GM12878 (cell line): Measurements from ENCODE around the gene GPR146. TPM values are rescaled to one million over a fixed set of nuclear protein-coding genes. Genes with fewer than 3 reads are reported as not detected.

Source experiments
- ATAC-seq: fragments of 200-7000 bp; cut with Tn5 transposase; 3 replicates; pipeline ENCODE4 v1.9.1; 2020; ENCODE audit warnings: mild to moderate bottlenecking, moderate library complexity
- BruUV-seq: library from RNA; stranded (reverse); fragments of 400-500 nt; replicated peaks from 2 replicates; lab custom pipeline; 2021; lab: Mats Ljungman, UMichigan
- CTCF ChIA-PET: fragments of 300-600 bp; sonication (Branson Sonifier 250); formaldehyde crosslinking; extraction: SDS; loops from one replicate; lab custom pipeline; 2021; ENCODE audit warnings: inconsistent platforms; lab: Yijun Ruan, JAX
- POLR2A ChIA-PET: fragments of 350-600 bp; formaldehyde crosslinking; extraction: SDS; loops from one replicate; lab custom pipeline; 2021; ENCODE audit warnings: inconsistent platforms; lab: Charles Lee
- RAD21 ChIA-PET: fragments of 300-600 bp; sonication (Branson Sonifier 250); formaldehyde crosslinking; loops from one replicate; lab custom pipeline; 2023; ENCODE audit warnings: antibody characterized with exemption; ENCODE audit not compliant: unreplicated experiment; lab: Charles Lee
- SMC1A ChIA-PET: fragments of 300-600 bp; sonication (Branson Sonifier 250); formaldehyde crosslinking; loops from one replicate; lab custom pipeline; 2023; ENCODE audit not compliant: unreplicated experiment, uncharacterized antibody; lab: Charles Lee
- DNase-seq: peaks from one replicate; pipeline ENCODE4 v3.0.0-alpha.2; 2011; ENCODE audit warnings: low read depth, low spot score
- FAIRE-seq: peaks from 3 replicates; lab custom pipeline; 2011; peaks lifted over from hg19 to GRCh38; lab: Jason Lieb, UNC
- H2AFZ ChIP-seq: 2 replicates; pipeline ENCODE4 v1.6.0; 2011; ENCODE audit warnings: low read depth, low read length, control low read depth; ENCODE audit not compliant: control insufficient read depth
- H3K27ac ChIP-seq: 2 replicates; pipeline ENCODE4 v1.5.1; 2011; ENCODE audit warnings: control low read depth; ENCODE audit not compliant: control insufficient read depth, insufficient read depth
- H3K27me3 ChIP-seq, 2 experiments: replicated peaks in 1 of 2; 2 replicates each; pipeline versions ENCODE4 v1.6.0 to v1.6.1; 2011; ENCODE audit warnings: low read length in 1 of 2; ENCODE audit not compliant: control insufficient read depth in 2 of 2, insufficient read depth in 2 of 2
- H3K36me3 ChIP-seq, 2 experiments: 2 replicates each; pipeline ENCODE4 v1.5.1; 2011; ENCODE audit warnings: low read length in 1 of 2; ENCODE audit not compliant: control insufficient read depth in 2 of 2, insufficient read depth in 2 of 2
- H3K4me1 ChIP-seq: 2 replicates; pipeline ENCODE4 v1.6.1; 2011; ENCODE audit warnings: mild to moderate bottlenecking, low read length, moderate library complexity, mixed read lengths; ENCODE audit not compliant: control insufficient read depth, insufficient read depth
- H3K4me2 ChIP-seq: 2 replicates; pipeline ENCODE4 v1.6.0; 2011; ENCODE audit warnings: control low read depth; ENCODE audit not compliant: control insufficient read depth, insufficient read depth
- H3K4me3 ChIP-seq: fragments of 200-600 bp; sonication (generic); 2 replicates; pipeline ENCODE4 v1.5.1; 2016
- H3K79me2 ChIP-seq: 2 replicates; pipeline ENCODE4 v1.6.0; 2011; ENCODE audit warnings: low read length; ENCODE audit not compliant: control insufficient read depth, insufficient read depth
- H3K9ac ChIP-seq: 2 replicates; pipeline ENCODE4 v1.8.0; 2011; ENCODE audit warnings: low read length, control low read depth, mixed read lengths; ENCODE audit not compliant: control insufficient read depth, insufficient read depth
- H3K9me3 ChIP-seq: replicated peaks from 3 replicates; pipeline ENCODE4 v1.5.1; 2011; ENCODE audit warnings: mild to moderate bottlenecking, low read length; ENCODE audit not compliant: control insufficient read depth, insufficient read depth
- H4K20me1 ChIP-seq: 2 replicates; pipeline ENCODE4 v1.6.0; 2011; ENCODE audit not compliant: control insufficient read depth, insufficient read depth
- BHLHE40 ChIP-seq, 2 experiments: fragments of 450-650 bp in 1 of 2; IDR thresholded peaks; 2 replicates each; pipeline ENCODE4 v1.6.1; 2011 to 2017; ENCODE audit warnings: low read depth in 2 of 2, borderline replicate concordance in 1 of 2, improper control_type of control experiment in 1 of 2, low read length in 1 of 2, mild to moderate bottlenecking in 1 of 2
- MAX ChIP-seq: IDR thresholded peaks from 2 replicates; pipeline ENCODE4 v1.6.1; 2012; ENCODE audit warnings: low read depth, low read length, improper control_type of control experiment
- MEF2A ChIP-seq: IDR thresholded peaks from 2 replicates; pipeline ENCODE4 v1.6.1; 2011; ENCODE audit warnings: low read depth, mild to moderate bottlenecking, low read length, moderate library complexity; ENCODE audit not compliant: insufficient read depth
- TAF1 ChIP-seq: IDR thresholded peaks from 2 replicates; pipeline ENCODE4 v1.6.1; 2011; ENCODE audit warnings: mild to moderate bottlenecking, low read depth, low read length, borderline replicate concordance
- WGBS: methylation state at CpG from one replicate; pipeline ENCODE4 v1.1.6; 2016; ENCODE audit warnings: low lambda C conversion rate; ENCODE audit not compliant: insufficient replicate concordance, insufficient coverage; ENCODE audit errors: missing lambda C conversion rate; 5-methylcytosine and 5-hydroxymethylcytosine counted together
- in situ Hi-C: fragments of 300-500 bp; cut with MboI; formaldehyde crosslinking; loops from 9 replicates; pipeline ENCODE4 v1.14.3; 2018; ENCODE audit warnings: mixed read lengths
- intact Hi-C: fragments of 100-400 bp; cut with micrococcal nuclease; formaldehyde crosslinking; loops from one replicate; pipeline ENCODE4 v1.14.2; 2022; ENCODE audit not compliant: unreplicated experiment
- polyA plus RNA-seq, 11 experiments: library from polyadenylated mRNA; depleted of rRNA in 4 of 11; unstranded in 6 of 11; stranded (reverse) in 5 of 11; fragments of >200 nt; fragmentation: Nextera tagmentation in 4 of 11; fragmentation: Illumina TruSeq in 1 of 11; extraction: Ambion mirVana in 4 of 11; extraction: Trizol in 1 of 11; gene quantifications; 1 replicate in 1 of 11; 2 replicates in 10 of 11; pipeline versions ENCODE4 v1.2.1 to v1.2.3, GENCODE V29; 2011 to 2016; ENCODE audit warnings: inconsistent platforms in 2 of 11, missing spikeins in 2 of 11, low read depth in 1 of 11
- total RNA-seq, 4 experiments: library from RNA; depleted of rRNA in 3 of 4; stranded (reverse); fragments of >200 nt in 3 of 4; fragmentation: Illumina TruSeq in 1 of 4; extraction: Trizol in 1 of 4; gene quantifications; 2 replicates each; pipeline versions ENCODE4 v1.2.1 to v1.2.3, GENCODE V29; 2013 to 2021
- TF ChIP-seq, protein P1 (sequence below): fragments of 450-650 bp; IDR thresholded peaks from 2 replicates; pipeline ENCODE4 v1.6.1; 2016; ENCODE audit warnings: mild to moderate bottlenecking

GPR146 gene
- total and polyA plus RNA-seq, 10 of the 15 experiments (the other 5 are each of a cell fraction or from before 2014, with no cell fraction given), result 0.19 to 12.0 (median 0.54) TPM; not detected in 2

DNA sequence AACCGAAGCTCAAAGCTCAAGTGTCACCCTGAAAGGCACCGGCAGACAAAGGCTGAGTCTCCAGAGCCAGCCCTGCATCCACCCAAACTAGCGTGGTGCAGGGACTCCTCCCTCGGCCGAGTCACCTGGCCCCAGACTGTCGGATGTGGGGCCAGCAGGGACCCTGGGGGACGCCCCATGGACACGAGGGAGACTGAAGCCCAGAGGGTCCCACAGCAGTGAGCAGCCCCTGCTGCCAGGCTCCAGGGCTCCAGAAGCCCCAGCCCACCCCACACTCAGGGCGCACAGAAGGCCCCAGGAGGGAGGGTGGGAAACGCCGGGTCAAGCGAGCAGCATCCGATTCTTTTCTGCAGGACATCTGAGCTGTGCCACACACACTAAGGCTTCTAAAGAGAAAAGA, 20.2 kb downstream of the GPR146 start (continued):
- TF ChIP-seq TAF1 (no peak), MAX (no peak)
- TF ChIP-seq, all 136 proteins: peak for 0

DNA sequence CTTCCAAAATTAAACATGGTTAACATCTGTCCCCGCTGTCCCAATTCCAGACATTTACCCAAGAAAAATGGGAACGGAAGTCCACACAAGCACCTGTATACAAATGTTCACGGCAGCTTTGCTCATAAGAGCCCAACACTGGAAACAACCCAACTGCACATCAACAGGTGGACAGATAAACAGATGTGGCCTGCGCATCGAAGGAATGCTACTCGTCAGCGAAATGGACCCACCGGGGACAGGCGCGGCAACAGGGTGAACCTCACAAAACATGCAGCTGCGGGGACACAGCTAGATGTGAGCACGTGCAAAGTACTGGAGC, 20.9 kb downstream of the GPR146 start:
- Histone ChIP-seq H2AFZ (no peak overlapping the region), H3K4me3 (peak overlapping the region; percentile 51; the same call in 1 of the 2 replicates), H3K4me2 (peak overlapping the region; percentile 70), H3K4me1 (peaks cover 29% of the 10 kb centered on the region), H3K27me3 (no peaks in the 10 kb centered on the region), H4K20me1 (no peaks in the 10 kb centered on the region), H3K9me3 (no peaks in the 10 kb centered on the region; the same call in 2 of the 3 replicates), H3K79me2 (peaks cover 11% of the 10 kb centered on the region), H3K27ac (no peak overlapping the region), H3K9ac (no peak overlapping the region; the same call in 1 of the 2 replicates), H3K36me3 (no peaks in the 10 kb centered on the region; a peak in 1 of 4 replicates)
- DNase-seq (no peak), ATAC-seq (no peak), FAIRE-seq (no peak)
- CTCF ChIA-PET, result interaction anchor here (0.6 to 9.7 kb wide), 34 partner anchors 9 to 339 kb away, joined by 3 to 280 read pairs (median 4); partner anchors contain the start of genes COX19 and GPR146
- POLR2A ChIA-PET, result interaction anchor here (0.9 to 3.3 kb wide), 9 partner anchors 20 to 91 kb away, joined by 3 to 29 read pairs (median 4); no protein-coding TSS in a partner anchor
- intact Hi-C loops (loop anchor here (1.0 to 10.0 kb wide), 4 partner anchors 72 to 160 kb away; no protein-coding TSS in a partner anchor), in situ Hi-C loops (no loop called here)
- 82% methylated on average over 12 of the region's 12 CpGs for WGBS
- no TSS peak for BruUV-seq
- RAD21 ChIA-PET, result interaction anchor here (0.9 to 5.1 kb wide), 24 partner anchors 21 to 157 kb away, joined by 3 to 196 read pairs (median 7); partner anchors contain the start of genes COX19 and GPR146
- TF ChIP-seq, protein P1, sequence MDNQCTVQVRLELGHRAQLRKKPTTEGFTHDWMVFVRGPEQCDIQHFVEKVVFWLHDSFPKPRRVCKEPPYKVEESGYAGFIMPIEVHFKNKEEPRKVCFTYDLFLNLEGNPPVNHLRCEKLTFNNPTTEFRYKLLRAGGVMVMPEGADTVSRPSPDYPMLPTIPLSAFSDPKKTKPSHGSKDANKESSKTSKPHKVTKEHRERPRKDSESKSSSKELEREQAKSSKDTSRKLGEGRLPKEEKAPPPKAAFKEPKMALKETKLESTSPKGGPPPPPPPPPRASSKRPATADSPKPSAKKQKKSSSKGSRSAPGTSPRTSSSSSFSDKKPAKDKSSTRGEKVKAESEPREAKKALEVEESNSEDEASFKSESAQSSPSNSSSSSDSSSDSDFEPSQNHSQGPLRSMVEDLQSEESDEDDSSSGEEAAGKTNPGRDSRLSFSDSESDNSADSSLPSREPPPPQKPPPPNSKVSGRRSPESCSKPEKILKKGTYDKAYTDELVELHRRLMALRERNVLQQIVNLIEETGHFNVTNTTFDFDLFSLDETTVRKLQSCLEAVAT, result peak; percentile 97
- TF ChIP-seq BHLHE40 (IDR thresholded peaks at IDR 0.05; ENCODE audit: borderline replicate concordance in 1 of 2, low read depth in 2 of 2, low read length in 1 of 2), result peak in 1 of 2 experiments; percentile 8; a peak in 1 of 4 replicates
- no peak for TF ChIP-seq MEF2A
- SMC1A ChIA-PET, result interaction anchor here (0.9 to 3.9 kb wide), 16 partner anchors 20 to 155 kb away, joined by 3 to 121 read pairs (median 8); no protein-coding TSS in a partner anchor
